ENCODE measurements around the gene DOCK3. TPM values are rescaled to one million over a fixed set of nuclear protein-coding genes. Genes with fewer than 3 reads are reported as not detected.
"Not testable (repeated sequence)": the region's sequence is repeated elsewhere in the genome, so short reads cannot be mapped to it uniquely, and the experiment has no call there.

Gene DOCK3
- total RNA-seq, 1 experiment from 2014 or later: 2.2 TPM

DNA sequence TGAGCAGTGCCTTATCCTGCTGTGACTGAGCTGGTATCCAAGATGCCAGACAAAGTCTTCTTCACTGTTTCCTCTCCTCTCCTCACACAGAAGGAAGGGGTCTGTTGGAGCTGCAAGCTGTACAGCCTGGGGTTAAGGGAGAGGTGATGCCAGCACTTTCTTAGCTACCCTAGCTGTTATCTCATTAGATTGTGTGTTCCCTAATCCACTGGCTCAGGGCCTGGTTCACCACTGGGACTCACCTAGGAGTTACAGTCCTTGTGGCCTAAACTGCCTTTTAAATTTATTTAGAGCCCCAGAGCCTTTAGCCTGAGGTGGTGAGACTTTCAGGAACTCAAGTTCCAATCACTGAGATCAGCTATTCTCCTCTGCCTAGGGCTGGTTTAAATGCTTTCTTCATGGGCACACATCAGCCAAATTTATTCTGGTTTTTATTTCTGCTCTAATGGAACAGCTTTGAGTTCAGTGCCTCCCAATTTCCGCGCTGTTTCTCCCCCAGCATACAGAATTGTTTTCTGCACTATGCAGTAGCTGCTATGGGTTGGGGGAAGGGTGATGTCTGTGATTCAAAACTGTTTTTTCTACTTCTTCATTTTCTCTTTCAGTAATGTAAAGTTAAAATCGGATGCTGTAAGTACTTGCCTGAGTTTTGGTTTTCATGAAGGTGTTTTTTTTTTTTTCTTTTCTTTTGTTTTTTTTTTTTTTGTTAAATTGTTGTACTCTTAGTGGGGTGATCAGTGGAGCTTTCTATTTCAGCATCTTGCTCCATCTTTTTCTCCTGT is 198.8 kb downstream of the DOCK3 start:
- DNase-seq (ENCODE audit: extremely low read depth, low read depth): no peak

DNA sequence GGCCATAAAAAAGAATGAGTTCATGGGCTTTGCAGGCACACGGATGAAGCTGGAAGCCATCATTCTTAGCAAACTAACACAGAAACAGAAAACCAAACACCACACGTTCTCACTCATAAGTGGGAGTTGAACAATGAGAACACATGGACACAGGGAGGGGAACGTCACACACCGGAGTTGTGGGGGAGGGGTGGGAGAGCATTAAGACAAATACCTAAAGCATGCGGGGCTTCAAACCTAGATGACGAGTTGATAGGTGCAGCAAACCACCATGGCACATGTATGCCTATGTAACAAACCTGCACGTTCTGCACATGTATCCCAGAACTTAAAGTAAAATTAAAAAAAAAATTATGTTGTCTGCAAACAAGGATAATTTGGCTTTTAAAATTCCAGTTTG is 200.1 kb downstream of the DOCK3 start:
- not testable (repeated sequence) for DNase-seq (ENCODE audit: extremely low read depth, low read depth)

- no peak for DNase-seq (ENCODE audit: extremely low read depth, low read depth)
These were observed 202.2 kb downstream of the DOCK3 start for GRCh38 chr3:50876947-50877346.

GRCh38 chr3:50882733-50883132 is 208.0 kb downstream of the DOCK3 start:
- DNase-seq (ENCODE audit: extremely low read depth, low read depth): not testable (repeated sequence)

GRCh38 chr3:50883755-50884154 is 209.0 kb downstream of the DOCK3 start:
- DNase-seq (ENCODE audit: extremely low read depth, low read depth): no peak

DNA sequence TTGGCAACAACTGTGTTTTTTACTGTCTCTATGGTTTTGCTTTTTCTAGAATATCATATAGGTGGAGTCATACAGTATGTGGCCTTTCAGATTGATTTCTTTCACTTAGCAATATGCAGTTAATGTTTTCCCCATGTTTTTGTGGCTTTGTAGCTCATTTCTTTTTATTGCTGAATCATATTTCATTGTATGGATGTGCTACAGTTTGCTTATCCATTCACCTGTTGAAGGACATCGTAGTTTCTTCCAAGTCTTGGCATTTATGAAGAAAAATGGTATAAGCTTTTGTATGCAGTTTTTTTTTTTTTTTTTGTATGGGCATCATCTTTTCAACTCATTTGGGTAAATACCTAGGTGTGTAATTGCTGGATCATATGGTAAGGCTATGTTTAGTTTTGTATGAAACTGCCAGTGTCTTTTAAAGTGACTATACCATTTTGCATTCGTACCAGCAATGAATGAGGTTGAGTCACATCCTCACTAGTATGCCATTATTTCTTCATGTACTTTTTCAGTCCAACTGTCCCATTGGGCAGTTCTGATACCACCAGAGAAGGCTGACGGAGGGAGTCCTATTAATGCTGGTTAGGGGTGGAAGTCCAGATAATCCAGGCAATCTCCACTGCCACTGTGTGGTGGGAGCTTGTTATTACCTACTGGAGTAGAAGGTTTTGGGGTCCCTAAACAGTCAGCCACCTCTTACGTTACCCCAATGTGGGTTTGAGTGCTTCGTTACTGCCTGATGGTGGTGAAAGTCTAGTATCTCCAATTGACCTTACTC is 210.5 kb downstream of the DOCK3 start:
- no peak for DNase-seq (ENCODE audit: extremely low read depth, low read depth)

- no peak for DNase-seq (ENCODE audit: extremely low read depth, low read depth)
These were observed 216.1 kb downstream of the DOCK3 start for GRCh38 chr3:50890688-50891344.

- DNase-seq (ENCODE audit: extremely low read depth, low read depth): not testable (repeated sequence)
These were observed 226.4 kb downstream of the DOCK3 start for GRCh38 chr3:50901097-50901496.

GRCh38 chr3:50912746-50913145 is 238.0 kb downstream of the DOCK3 start:
- DNase-seq (ENCODE audit: extremely low read depth, low read depth): no peak

DNA sequence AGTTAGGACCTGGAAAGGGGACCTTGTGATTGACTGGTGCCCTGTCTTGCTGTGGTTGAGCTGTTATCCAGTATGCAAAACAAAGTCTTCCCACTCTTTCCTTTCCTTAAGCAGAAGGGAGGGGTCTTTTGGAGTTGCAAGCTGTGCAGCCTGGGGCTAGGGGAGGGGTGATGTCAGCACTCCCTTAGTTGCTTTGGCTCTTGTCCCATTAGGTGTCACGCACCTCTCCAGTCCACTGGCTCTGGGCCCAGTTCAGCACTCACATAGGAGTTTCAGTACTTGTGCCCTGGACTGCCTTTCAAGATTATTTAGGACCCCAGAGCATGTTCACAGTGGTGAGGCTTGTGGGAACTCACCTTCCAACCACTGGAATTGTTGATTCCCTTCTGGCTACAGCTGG is 238.5 kb downstream of the DOCK3 start:
- no peak for DNase-seq (ENCODE audit: extremely low read depth, low read depth)

- DNase-seq (ENCODE audit: extremely low read depth, low read depth): not testable (repeated sequence)
These were observed 247.3 kb downstream of the DOCK3 start for GRCh38 chr3:50922071-50922470.

DNA sequence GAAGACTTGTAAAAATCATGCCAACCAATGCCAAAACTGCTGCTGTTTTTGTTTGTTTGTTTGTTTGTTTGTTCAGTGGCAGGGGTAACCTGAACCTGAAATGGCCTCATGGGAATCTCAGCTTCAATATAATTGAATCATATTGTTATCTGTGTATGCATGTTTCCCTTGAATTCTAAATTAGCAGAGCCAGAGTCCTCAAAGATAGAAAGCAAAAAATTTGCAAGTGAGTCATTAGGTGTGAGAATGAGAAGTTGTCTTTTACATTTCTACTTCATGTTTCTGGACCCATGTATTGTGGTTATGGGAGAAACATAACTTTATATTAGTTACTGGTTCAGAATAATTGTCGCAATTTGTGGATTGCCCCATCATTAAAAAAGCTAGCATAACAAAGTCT is 249.2 kb downstream of the DOCK3 start:
- no peak for DNase-seq (ENCODE audit: extremely low read depth, low read depth)

DNA sequence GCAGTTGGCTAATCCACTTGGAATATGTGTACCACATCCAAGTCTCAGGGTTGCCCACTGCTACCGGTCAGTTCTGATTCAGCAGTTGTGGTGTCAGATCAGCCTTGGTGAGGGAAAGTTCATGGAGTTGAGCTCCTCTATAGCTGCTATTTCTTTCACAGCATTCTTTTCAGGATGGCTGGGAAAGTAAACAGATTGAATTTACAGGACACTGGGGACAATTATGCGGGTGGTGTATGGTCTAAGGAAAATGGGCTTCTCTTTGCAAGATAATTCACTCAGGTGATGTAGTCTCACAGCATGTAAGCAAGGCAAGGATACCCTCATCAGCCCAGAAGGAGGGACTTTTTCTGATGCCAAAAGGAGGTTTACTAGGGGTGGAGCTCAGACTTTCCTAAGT is 249.9 kb downstream of the DOCK3 start:
- DNase-seq (ENCODE audit: extremely low read depth, low read depth): no peak

GRCh38 chr3:50926868-50927267 is 252.1 kb downstream of the DOCK3 start:
- DNase-seq (ENCODE audit: extremely low read depth, low read depth): no peak

GRCh38 chr3:50930371-50931208 is 255.9 kb downstream of the DOCK3 start:
- DNase-seq (ENCODE audit: extremely low read depth, low read depth): no peak

DNA sequence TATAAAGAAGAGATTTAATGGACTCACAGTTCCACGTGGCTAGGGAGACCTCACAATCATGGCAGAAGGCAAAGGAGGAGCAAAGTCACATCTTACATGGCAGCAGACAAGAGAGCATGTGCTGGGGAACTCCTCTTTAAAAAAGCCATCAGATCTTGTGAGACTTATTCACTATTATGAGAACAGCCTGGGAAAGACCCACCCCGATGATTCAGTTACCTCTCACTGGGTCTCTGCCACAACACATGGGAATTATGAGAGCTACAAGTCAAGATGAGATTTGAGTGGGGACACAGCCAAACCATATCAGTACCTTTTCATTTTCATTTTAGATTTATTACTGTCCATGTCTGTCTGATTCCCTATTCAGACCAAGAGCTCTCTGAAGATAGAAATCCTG is 258.2 kb downstream of the DOCK3 start:
- not testable (repeated sequence) for DNase-seq (ENCODE audit: extremely low read depth, low read depth)

DNA sequence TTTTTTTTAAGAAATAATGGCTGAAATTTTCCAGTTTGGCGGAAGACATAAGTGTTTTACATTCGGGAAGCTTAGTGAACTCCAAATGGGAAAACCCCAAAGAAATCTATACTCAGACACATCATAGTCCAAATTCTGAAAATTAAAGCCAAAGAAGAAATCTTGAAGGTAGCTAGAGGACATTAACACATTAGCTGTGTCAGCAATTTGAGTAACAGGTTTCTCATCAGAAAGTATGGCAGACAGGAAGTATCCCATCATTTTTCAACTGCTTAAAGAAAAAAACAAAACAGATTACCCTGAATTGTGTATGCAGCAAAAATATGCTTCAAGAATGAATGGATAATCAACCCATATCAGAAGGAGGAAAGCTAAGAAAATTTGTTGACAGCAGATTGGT is 261.7 kb downstream of the DOCK3 start:
- no peak for DNase-seq (ENCODE audit: extremely low read depth, low read depth)

GRCh38 chr3:50947419-50947818 is 272.7 kb downstream of the DOCK3 start:
- no peak for DNase-seq (ENCODE audit: extremely low read depth, low read depth)

- DNase-seq (ENCODE audit: extremely low read depth, low read depth): no peak
These were observed 275.9 kb downstream of the DOCK3 start for GRCh38 chr3:50950591-50950990.

GRCh38 chr3:50953825-50954414 is 279.2 kb downstream of the DOCK3 start:
- DNase-seq (ENCODE audit: extremely low read depth, low read depth): no peak
